K562 (cell line): ENCODE results near the gene ANKRD24. TPM values are rescaled to one million over a fixed set of nuclear protein-coding genes. Genes with fewer than 3 reads are reported as not detected.

Experiments used
- DIDO1 ChIP-seq: fragments of 450-650 bp; IDR thresholded peaks from 2 replicates; pipeline ENCODE4 v1.6.1; 2016; ENCODE audit warnings: low read depth, missing biosample characterization, missing genetic modification characterization
- MECOM ChIP-seq: fragments of 250-450 bp; sonication (Bioruptor Pico); IDR thresholded peaks from 2 replicates; pipeline ENCODE4 v1.8.0; 2022; ENCODE audit warnings: inconsistent platforms
- NONO ChIP-seq, 2 experiments: fragments of 200-400 bp in 1 of 2; fragments of 450-650 bp in 1 of 2; formaldehyde crosslinking in 1 of 2; IDR thresholded peaks; 2 replicates each; pipeline ENCODE4 v1.6.1; 2017; ENCODE audit warnings: low read depth in 2 of 2, mild to moderate bottlenecking in 2 of 2, moderate library complexity in 2 of 2, low read length in 1 of 2
- RBM14 ChIP-seq: fragments of 200-400 bp; formaldehyde crosslinking; IDR thresholded peaks from 2 replicates; pipeline ENCODE4 v1.6.1; 2018; ENCODE audit warnings: low read depth, mild to moderate bottlenecking, low read length, moderate library complexity, borderline replicate concordance; ENCODE audit not compliant: insufficient read depth
- SUPT5H ChIP-seq: fragments of 450-650 bp; IDR thresholded peaks from 2 replicates; pipeline ENCODE4 v1.6.1; 2016
- ZNF146 ChIP-seq: IDR thresholded peaks from one replicate; pipeline ENCODE4 v1.6.1; 2018; ENCODE audit warnings: missing compliant biosample characterization; ENCODE audit not compliant: unreplicated experiment
- ZNF280A ChIP-seq: fragments of 450-650 bp; IDR thresholded peaks from 2 replicates; pipeline ENCODE4 v1.6.1; 2018; ENCODE audit warnings: mild to moderate bottlenecking, low read depth; ENCODE audit not compliant: partially characterized antibody
- ZNF551 ChIP-seq: fragments of 250-450 bp; sonication (Bioruptor Pico); IDR thresholded peaks from 2 replicates; pipeline ENCODE4 v1.5.0; 2021; ENCODE audit warnings: mild to moderate bottlenecking, moderate library complexity
- polyA plus RNA-seq, 8 experiments: library from polyadenylated mRNA; depleted of rRNA in 4 of 8; stranded (reverse) in 5 of 8; unstranded in 3 of 8; fragments of >200 nt; fragmentation: Nextera tagmentation in 2 of 8; fragmentation: Illumina TruSeq in 1 of 8; extraction: Ambion mirVana in 2 of 8; extraction: Trizol in 1 of 8; gene quantifications; 2 replicates each; pipeline versions ENCODE4 v1.2.1 to v1.2.3, GENCODE V29; 2011 to 2014; ENCODE audit warnings: inconsistent platforms in 1 of 8, missing spikeins in 1 of 8
- total RNA-seq, 7 experiments: library from RNA; depleted of rRNA in 6 of 7; stranded (reverse); fragments of >200 nt in 6 of 7; fragmentation: Illumina TruSeq in 2 of 7; extraction: Trizol in 2 of 7; gene quantifications; 2 replicates each; pipeline versions ENCODE4 v1.2.1 to v1.2.3, GENCODE V29; 2011 to 2021; ENCODE audit warnings: low replicate concordance in 1 of 7
- TF ChIP-seq, protein P1 (sequence below), 2 experiments: fragments of 200-800 bp in 1 of 2; sonication (Bioruptor generic) in 1 of 2; sonication (generic) in 1 of 2; formaldehyde crosslinking in 1 of 2; IDR thresholded peaks in 1 of 2; conservative IDR thresholded peaks in 1 of 2; 2 replicates each; pipeline versions ENCODE4 v1.5.0 to v1.6.1; 2016 to 2020; ENCODE audit warnings: missing compliant biosample characterization in 1 of 2, missing genetic modification characterization in 1 of 2, missing genetic modification reagents in 1 of 2
- TF ChIP-seq, protein P2 (sequence below), 2 experiments: fragments of 450-650 bp; IDR thresholded peaks; 2 replicates each; pipeline ENCODE4 v1.6.1; 2016; ENCODE audit warnings: mild to moderate bottlenecking in 2 of 2, borderline replicate concordance in 1 of 2, low read depth in 1 of 2, moderate library complexity in 1 of 2
- TF ChIP-seq, protein P3 (sequence below): fragments of 450-650 bp; formaldehyde crosslinking; IDR thresholded peaks from 2 replicates; pipeline ENCODE4 v1.4.0; 2020; ENCODE audit warnings: mild to moderate bottlenecking, moderate library complexity

Gene ANKRD24
- total and polyA plus RNA-seq, 9 of the 15 experiments (the other 6 are each of a cell fraction or from before 2014, with no cell fraction given), result 0.07 to 0.12 (median 0.09) TPM; not detected in 5

- TF ChIP-seq NONO (IDR thresholded peaks at IDR 0.05; ENCODE audit: low read depth in 2 of 2, low read length in 1 of 2), result peak in 1 of 2 experiments; percentile 18; a peak in 1 of 4 replicates
- TF ChIP-seq RBM14, result no peak
- TF ChIP-seq DIDO1 (tag), result peak; percentile 89
- TF ChIP-seq ZNF280A, result no peak
- TF ChIP-seq ZNF551, result no peak
- TF ChIP-seq SUPT5H, result peak; percentile 57; the same call in 1 of the 2 replicates
- TF ChIP-seq, protein P1, sequence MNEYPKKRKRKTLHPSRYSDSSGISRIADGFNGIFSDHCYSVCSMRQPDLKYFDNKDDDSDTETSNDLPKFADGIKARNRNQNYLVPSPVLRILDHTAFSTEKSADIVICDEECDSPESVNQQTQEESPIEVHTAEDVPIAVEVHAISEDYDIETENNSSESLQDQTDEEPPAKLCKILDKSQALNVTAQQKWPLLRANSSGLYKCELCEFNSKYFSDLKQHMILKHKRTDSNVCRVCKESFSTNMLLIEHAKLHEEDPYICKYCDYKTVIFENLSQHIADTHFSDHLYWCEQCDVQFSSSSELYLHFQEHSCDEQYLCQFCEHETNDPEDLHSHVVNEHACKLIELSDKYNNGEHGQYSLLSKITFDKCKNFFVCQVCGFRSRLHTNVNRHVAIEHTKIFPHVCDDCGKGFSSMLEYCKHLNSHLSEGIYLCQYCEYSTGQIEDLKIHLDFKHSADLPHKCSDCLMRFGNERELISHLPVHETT (CRISPR knock-in tag; conservative IDR thresholded peaks at IDR 0.05 in 1 of 2, IDR thresholded peaks at IDR 0.05 in 1 of 2), result peak in 1 of 2 experiments; percentile 82; a peak in 2 of 4 replicates
- TF ChIP-seq ZNF146 (CRISPR knock-in tag), result no peak
- TF ChIP-seq, protein P2, sequence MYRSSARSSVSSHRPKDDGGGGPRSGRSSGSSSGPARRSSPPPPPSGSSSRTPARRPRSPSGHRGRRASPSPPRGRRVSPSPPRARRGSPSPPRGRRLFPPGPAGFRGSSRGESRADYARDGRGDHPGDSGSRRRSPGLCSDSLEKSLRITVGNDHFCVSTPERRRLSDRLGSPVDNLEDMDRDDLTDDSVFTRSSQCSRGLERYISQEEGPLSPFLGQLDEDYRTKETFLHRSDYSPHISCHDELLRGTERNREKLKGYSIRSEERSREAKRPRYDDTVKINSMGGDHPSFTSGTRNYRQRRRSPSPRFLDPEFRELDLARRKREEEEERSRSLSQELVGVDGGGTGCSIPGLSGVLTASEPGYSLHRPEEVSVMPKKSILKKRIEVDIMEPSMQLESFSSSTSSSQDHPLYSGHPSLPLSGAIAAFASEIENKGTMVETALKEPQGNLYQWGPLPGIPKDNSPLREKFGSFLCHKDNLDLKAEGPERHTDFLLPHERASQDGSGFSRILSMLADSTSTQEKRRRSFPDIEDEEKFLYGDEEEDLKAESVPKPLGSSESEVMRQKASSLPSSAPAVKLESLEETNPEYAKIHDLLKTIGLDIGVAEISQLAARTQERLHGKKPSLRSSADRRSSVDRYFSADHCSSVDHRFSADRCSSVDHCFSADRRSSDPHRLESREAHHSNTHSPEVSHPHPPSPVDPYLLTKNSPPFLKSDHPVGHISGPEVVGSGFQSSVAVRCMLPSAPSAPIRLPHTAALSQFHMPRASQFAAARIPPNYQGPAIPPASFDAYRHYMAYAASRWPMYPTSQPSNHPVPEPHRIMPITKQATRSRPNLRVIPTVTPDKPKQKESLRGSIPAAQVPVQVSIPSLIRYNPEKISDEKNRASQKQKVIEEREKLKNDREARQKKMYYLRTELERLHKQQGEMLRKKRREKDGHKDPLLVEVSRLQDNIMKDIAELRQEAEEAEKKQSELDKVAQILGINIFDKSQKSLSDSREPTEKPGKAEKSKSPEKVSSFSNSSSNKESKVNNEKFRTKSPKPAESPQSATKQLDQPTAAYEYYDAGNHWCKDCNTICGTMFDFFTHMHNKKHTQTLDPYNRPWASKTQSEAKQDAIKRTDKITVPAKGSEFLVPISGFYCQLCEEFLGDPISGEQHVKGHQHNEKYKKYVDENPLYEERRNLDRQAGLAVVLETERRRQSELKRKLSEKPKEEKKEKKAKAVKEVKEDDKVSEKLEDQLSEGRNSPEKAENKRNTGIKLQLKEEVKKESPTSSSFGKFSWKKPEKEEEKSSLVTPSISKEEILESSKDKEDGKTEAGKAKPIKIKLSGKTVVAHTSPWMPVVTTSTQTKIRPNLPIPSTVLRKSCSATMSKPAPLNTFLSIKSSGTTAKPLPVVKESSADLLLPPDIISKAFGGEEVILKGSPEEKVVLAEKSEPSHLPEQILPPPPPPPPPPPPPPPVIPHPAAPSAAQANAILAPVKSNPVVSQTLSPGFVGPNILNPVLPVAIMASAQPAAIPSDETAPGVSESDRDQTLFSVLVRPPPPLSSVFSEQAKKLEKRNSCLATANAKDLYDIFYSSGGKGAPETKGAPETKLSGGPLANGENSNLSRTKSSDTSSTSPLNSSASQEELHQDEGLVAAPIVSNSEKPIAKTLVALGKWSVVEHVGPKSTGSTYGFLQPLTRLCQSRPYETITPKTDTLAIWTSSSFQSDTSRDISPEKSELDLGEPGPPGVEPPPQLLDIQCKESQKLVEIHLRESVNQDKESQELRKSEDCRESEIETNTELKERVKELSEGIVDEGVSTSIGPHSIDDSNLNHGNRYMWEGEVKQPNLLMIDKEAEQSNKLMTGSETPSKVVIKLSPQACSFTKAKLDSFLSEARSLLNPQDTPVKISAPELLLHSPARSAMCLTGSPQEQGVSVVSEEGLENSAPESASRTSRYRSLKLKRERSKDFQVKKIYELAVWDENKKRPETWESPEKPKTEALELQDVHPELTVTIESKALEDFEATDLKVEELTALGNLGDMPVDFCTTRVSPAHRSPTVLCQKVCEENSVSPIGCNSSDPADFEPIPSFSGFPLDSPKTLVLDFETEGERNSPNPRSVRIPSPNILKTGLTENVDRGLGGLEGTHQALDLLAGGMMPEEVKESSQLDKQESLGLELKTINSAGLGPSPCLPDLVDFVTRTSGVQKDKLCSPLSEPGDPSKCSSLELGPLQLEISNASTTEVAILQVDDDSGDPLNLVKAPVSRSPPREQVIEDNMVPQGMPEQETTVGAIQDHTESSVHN (IDR thresholded peaks at IDR 0.05; ENCODE audit: borderline replicate concordance in 1 of 2, low read depth in 1 of 2), result no peak
- TF ChIP-seq, protein P3, sequence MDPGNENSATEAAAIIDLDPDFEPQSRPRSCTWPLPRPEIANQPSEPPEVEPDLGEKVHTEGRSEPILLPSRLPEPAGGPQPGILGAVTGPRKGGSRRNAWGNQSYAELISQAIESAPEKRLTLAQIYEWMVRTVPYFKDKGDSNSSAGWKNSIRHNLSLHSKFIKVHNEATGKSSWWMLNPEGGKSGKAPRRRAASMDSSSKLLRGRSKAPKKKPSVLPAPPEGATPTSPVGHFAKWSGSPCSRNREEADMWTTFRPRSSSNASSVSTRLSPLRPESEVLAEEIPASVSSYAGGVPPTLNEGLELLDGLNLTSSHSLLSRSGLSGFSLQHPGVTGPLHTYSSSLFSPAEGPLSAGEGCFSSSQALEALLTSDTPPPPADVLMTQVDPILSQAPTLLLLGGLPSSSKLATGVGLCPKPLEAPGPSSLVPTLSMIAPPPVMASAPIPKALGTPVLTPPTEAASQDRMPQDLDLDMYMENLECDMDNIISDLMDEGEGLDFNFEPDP (CRISPR knock-in tag), result no peak
- 0 out of 2 replicates have a peak, but pooled peaks have one; percentile 42 for TF ChIP-seq MECOM (CRISPR knock-in tag)
Observed at GRCh38 chr19:4182084-4182810, at the start of gene ANKRD24, which contains the start of gene SIRT6 (continued).
